Mucosa of descending colon (tissue), 3 donors: ENCODE results near the gene SP8. TPM values are rescaled to one million over a fixed set of nuclear protein-coding genes. Genes with fewer than 3 reads are reported as not detected.

Experiments used
- ATAC-seq: fragments of 200-7000 bp; cut with Tn5 transposase; one replicate; pipeline ENCODE4 v1.9.1; 2020; ENCODE audit warnings: mild to moderate bottlenecking, moderate library complexity
- DNase-seq, 3 donors: peaks; one replicate each; pipeline ENCODE4 v3.0.0-alpha.2; 2020
- H3K36me3 ChIP-seq: fragments of 200-600 bp; one replicate; pipeline ENCODE4 v1.8.0; 2021; ENCODE audit warnings: low read depth, mild to moderate bottlenecking
- H3K4me1 ChIP-seq: fragments of 200-600 bp; one replicate; pipeline ENCODE4 v1.8.0; 2021; ENCODE audit warnings: low read depth, mild to moderate bottlenecking
- H3K4me3 ChIP-seq: fragments of 200-600 bp; one replicate; pipeline ENCODE4 v1.8.0; 2021; ENCODE audit warnings: mild to moderate bottlenecking
- H3K9me3 ChIP-seq: fragments of 200-600 bp; one replicate; pipeline ENCODE4 v1.8.0; 2021; ENCODE audit warnings: mild to moderate bottlenecking
- intact Hi-C, 2 donors: fragments of 100-400 bp; cut with DNase I in 1 of 2; cut with micrococcal nuclease in 1 of 2; formaldehyde crosslinking; loops; one replicate each; pipeline versions ENCODE4 v1.11.0 to v1.11.1; 2022; cut with DNase I, micrococcal nuclease
- total RNA-seq, 3 donors: library from RNA; stranded (reverse); fragmentation: NEBNext Ultra II Directional in 2 of 3; extraction: Animal tissue kit (Norgen Biotek cat#: 25700) in 2 of 3; gene quantifications; one replicate each; pipeline versions ENCODE4 v1.2.1 to v1.2.4, GENCODE V29; 2021 to 2023
- TF ChIP-seq, protein P1 (sequence below): fragments of 200-600 bp; IDR thresholded peaks from one replicate; pipeline ENCODE4 v1.8.0; 2022; ENCODE audit warnings: antibody characterized with exemption, mild to moderate bottlenecking
- donor health status: DM: no; HTN: no; CAD: no; lungs with moderate emphysema.
- donor health status: DM: no; HTN: no; CAD: no.
- donor health status: DM: no; HTN: yes; CAD: no.

Gene SP8
- total RNA-seq, 3 donors from 2014 or later: not detected

GRCh38 chr7:20776214-20776911 lies 10.3 kb downstream of the SP8 start:
- no peaks in the 10 kb centered on the region for H3K36me3 ChIP-seq
- no peaks in the 10 kb centered on the region for H3K9me3 ChIP-seq
- intact Hi-C loops: loop anchor here in 1 of 2 donors (5.0 kb wide), 1 partner anchor 476 kb away; no protein-coding TSS in a partner anchor
- DNase-seq (no peak), ATAC-seq (no peak)
- H3K4me1 ChIP-seq: peaks cover 5% of the 10 kb centered on the region
- TF ChIP-seq, protein P1, sequence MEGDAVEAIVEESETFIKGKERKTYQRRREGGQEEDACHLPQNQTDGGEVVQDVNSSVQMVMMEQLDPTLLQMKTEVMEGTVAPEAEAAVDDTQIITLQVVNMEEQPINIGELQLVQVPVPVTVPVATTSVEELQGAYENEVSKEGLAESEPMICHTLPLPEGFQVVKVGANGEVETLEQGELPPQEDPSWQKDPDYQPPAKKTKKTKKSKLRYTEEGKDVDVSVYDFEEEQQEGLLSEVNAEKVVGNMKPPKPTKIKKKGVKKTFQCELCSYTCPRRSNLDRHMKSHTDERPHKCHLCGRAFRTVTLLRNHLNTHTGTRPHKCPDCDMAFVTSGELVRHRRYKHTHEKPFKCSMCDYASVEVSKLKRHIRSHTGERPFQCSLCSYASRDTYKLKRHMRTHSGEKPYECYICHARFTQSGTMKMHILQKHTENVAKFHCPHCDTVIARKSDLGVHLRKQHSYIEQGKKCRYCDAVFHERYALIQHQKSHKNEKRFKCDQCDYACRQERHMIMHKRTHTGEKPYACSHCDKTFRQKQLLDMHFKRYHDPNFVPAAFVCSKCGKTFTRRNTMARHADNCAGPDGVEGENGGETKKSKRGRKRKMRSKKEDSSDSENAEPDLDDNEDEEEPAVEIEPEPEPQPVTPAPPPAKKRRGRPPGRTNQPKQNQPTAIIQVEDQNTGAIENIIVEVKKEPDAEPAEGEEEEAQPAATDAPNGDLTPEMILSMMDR: no peak
- H3K4me3 ChIP-seq: no peak overlapping the region

- Histone ChIP-seq H3K36me3 (no peaks in the 10 kb centered on the region), H3K4me3 (no peak overlapping the region), H3K9me3 (no peaks in the 10 kb centered on the region), H3K4me1 (no peaks in the 10 kb centered on the region)
- TF ChIP-seq, protein P1: no peak
- ATAC-seq: no peak
- intact Hi-C loops: no loop called here
- no peak for DNase-seq
Observed at GRCh38 chr7:20754001-20754400, 32.7 kb downstream of the SP8 start.

GRCh38 chr7:20749906-20750305 lies 36.8 kb downstream of the SP8 start:
- intact Hi-C loops: no loop called here
- no peak for DNase-seq
- Histone ChIP-seq H3K4me3 (no peak overlapping the region), H3K36me3 (no peaks in the 10 kb centered on the region), H3K4me1 (no peaks in the 10 kb centered on the region), H3K9me3 (no peaks in the 10 kb centered on the region)
- TF ChIP-seq, protein P1: no peak
- ATAC-seq: no peak

DNA sequence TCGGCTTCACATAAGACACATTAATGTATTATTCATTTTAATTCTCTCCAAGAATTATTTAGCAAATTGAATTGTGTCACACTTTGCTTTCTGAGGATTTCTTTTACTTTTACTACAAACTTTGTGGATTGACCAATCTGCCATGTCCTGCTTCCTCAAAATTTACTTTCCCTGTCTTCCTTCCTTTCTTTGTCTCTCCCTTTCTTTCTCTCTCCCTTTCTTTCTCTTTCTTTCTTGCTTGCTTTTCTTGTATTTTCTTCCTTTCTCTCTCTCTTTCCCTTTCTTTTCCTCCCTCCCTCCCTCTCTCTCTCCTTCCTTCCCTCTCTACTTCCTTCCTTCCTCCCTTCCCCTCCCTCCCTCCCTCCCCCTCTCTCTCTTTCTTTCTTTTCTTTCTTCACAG lies 37.8 kb downstream of the SP8 start:
- Histone ChIP-seq H3K36me3 (no peaks in the 10 kb centered on the region), H3K9me3 (no peaks in the 10 kb centered on the region), H3K4me1 (no peaks in the 10 kb centered on the region), H3K4me3 (no peak overlapping the region)
- no peak for ATAC-seq
- intact Hi-C loops: no loop called here
- TF ChIP-seq, protein P1: no peak
- no peak for DNase-seq

GRCh38 chr7:20747001-20747400 lies 39.7 kb downstream of the SP8 start:
- Histone ChIP-seq H3K4me1 (no peaks in the 10 kb centered on the region), H3K36me3 (no peaks in the 10 kb centered on the region), H3K4me3 (no peak overlapping the region), H3K9me3 (no peaks in the 10 kb centered on the region)
- no peak for DNase-seq
- ATAC-seq: no peak
- intact Hi-C loops: no loop called here
- TF ChIP-seq, protein P1: no peak
